ENCODE results near the gene DDX24. TPM values are rescaled to one million over a fixed set of nuclear protein-coding genes. Genes with fewer than 3 reads are reported as not detected.

Gene DDX24
- total and polyA plus RNA-seq, 2 of the 8 experiments (the other 6 are each of a cell fraction or from before 2014, with no cell fraction given), result 89.0 to 201 TPM

DNA sequence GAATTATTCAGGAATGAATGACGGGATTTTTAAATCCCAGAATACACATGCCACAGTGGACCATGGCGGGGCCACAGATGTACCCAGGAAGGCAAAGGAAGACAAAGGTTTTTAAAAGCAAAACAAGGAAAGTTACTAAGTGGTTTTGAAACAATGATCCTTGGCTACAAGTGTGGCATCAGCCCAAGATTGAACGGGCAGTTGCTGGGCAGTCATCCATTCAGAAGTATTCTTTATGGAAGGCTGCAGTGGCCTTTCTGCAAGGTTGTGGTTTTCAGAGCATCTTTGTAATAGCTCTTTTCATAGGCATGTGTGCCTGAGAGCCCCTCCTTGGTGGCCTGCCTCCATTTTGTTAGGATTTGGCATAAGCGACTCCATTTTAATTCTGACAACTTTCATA lies 16.1 kb upstream of the DDX24 start:
- no peak overlapping the region for H3K56ac ChIP-seq (replicated peaks; ENCODE audit: insufficient read length, low read depth, low read length)
- H4K5ac ChIP-seq (ENCODE audit: insufficient read length, low read depth, low read length), result no peak overlapping the region
- H3K79me1 ChIP-seq (ENCODE audit: low read depth, low read length), result no peaks in the 10 kb centered on the region
- H4K8ac ChIP-seq (ENCODE audit: extremely low read depth, insufficient read depth, low read length), result no peak overlapping the region
- H3K4me2 ChIP-seq (ENCODE audit: insufficient read depth in 1 of 2, low read depth in 2 of 2, low read length in 2 of 2), result no peak overlapping the region
- H2AK5ac ChIP-seq (ENCODE audit: low read depth, low read length), result no peak overlapping the region
- no peak overlapping the region for H3K18ac ChIP-seq (ENCODE audit: extremely low read depth, low read length)
- no peaks in the 10 kb centered on the region; a peak in 1 of 8 replicates for H3K36me3 ChIP-seq (ENCODE audit: control insufficient read depth in 2 of 4, insufficient read depth in 4 of 4, low read length in 3 of 4)
- ChIA-PET POLR2A (ENCODE audit: partially characterized antibody) (interaction anchor here (1.0 kb wide), 1 partner anchor 40 kb away, joined by 3 read pairs; no protein-coding TSS in a partner anchor), CTCF (ENCODE audit: partially characterized antibody) (no interaction called here)
- H2BK12ac ChIP-seq (ENCODE audit: low read depth, low read length), result no peak overlapping the region
- WGBS, 2 experiments (ENCODE audit: extremely low coverage in 1 of 2, insufficient coverage in 1 of 2, insufficient read length in 1 of 2, insufficient replicate concordance in 2 of 2, low coverage in 1 of 2, low lambda C conversion rate in 2 of 2, missing lambda C conversion rate in 1 of 2), result 88% methylated on average over 4 of the region's 4 CpGs; no CpG with 5 or more reads in 1 of the 2 experiments
- no peak overlapping the region for H4K91ac ChIP-seq (replicated peaks; ENCODE audit: insufficient read length, low read length)
- H3K14ac ChIP-seq (ENCODE audit: insufficient read length), result no peak overlapping the region
- H2BK120ac ChIP-seq (replicated peaks; ENCODE audit: low read depth, low read length), result no peak overlapping the region
- H3K4me3 ChIP-seq (ENCODE audit: extremely low read depth in 1 of 4, insufficient read depth in 2 of 4, low read depth in 3 of 4, low read length in 4 of 4), result no peak overlapping the region
- H3K23me2 ChIP-seq (ENCODE audit: low read depth, low read length), result no peaks in the 10 kb centered on the region
- H2AFZ ChIP-seq (ENCODE audit: low read length), result no peak overlapping the region
- no peak overlapping the region for H2BK15ac ChIP-seq (ENCODE audit: low read length)
- no peak overlapping the region for H2BK5ac ChIP-seq (ENCODE audit: low read depth, low read length)
- FAIRE-seq, result no peak
- no peaks in the 10 kb centered on the region for H3K4me1 ChIP-seq (replicated peaks in 1 of 4; ENCODE audit: control insufficient read depth in 3 of 4, insufficient read depth in 4 of 4, low read length in 3 of 4)
- no peak for TF ChIP-seq SP4 (IDR thresholded peaks at IDR 0.05; ENCODE audit: low read length)
- no peak for TF ChIP-seq RAD21 (IDR thresholded peaks at IDR 0.05 in 1 of 2, conservative IDR thresholded peaks at IDR 0.05 in 1 of 2; ENCODE audit: low read depth in 2 of 2, low read length in 2 of 2)
- TF ChIP-seq E2F6 (IDR thresholded peaks at IDR 0.05), result no peak
- TF ChIP-seq KDM1A (IDR thresholded peaks at IDR 0.05; ENCODE audit: borderline replicate concordance, low read length), result no peak
- no peak for TF ChIP-seq SP2 (IDR thresholded peaks at IDR 0.05; ENCODE audit: low read length)
- no peak for TF ChIP-seq EZH2 (IDR thresholded peaks at IDR 0.05; ENCODE audit: low read depth, low read length, severe bottlenecking)
- no peak for TF ChIP-seq SRF (IDR thresholded peaks at IDR 0.05; ENCODE audit: low read depth, low read length)
- H3K23ac ChIP-seq (ENCODE audit: insufficient read length), result no peak overlapping the region
- no peaks in the 10 kb centered on the region for H3K9me3 ChIP-seq (ENCODE audit: insufficient read depth in 2 of 2, low read depth in 1 of 2, low read length in 1 of 2)
- no peak overlapping the region for H2BK20ac ChIP-seq (ENCODE audit: low read length)
- H3K27ac ChIP-seq (ENCODE audit: low read depth, low read length), result no peak overlapping the region
- no peaks in the 10 kb centered on the region for H4K20me1 ChIP-seq (replicated peaks in 1 of 2; ENCODE audit: control insufficient read depth in 1 of 2, insufficient read depth in 2 of 2, low read length in 2 of 2)
- no peaks in the 10 kb centered on the region for H3K27me3 ChIP-seq (replicated peaks in 1 of 4; ENCODE audit: control insufficient read depth in 3 of 4, extremely low read depth in 1 of 4, insufficient read depth in 3 of 4, low read length in 3 of 4)
- no peak overlapping the region for H3K4ac ChIP-seq (replicated peaks; ENCODE audit: insufficient read length, low read depth, low read length)
- no peak for DNase-seq (ENCODE audit: low read depth in 1 of 2, low spot score in 2 of 2)
- H3K79me2 ChIP-seq (ENCODE audit: control insufficient read depth in 1 of 2, insufficient read depth in 2 of 2, low read length in 2 of 2), result no peaks in the 10 kb centered on the region
- no peak overlapping the region for H3K9ac ChIP-seq (replicated peaks in 1 of 4; ENCODE audit: extremely low read depth in 1 of 4, low read depth in 3 of 4, low read length in 3 of 4)
